ENCODE results near the gene SLFNL1. TPM values are rescaled to one million over a fixed set of nuclear protein-coding genes. Genes with fewer than 3 reads are reported as not detected.

The SLFNL1 gene
- total RNA-seq, 1 experiment from 2014 or later: 0.11 TPM

- Mint-ChIP-seq H3K9me3 (no peaks in the 10 kb centered on the region), H3K4me3 (no peak overlapping the region), H3K27ac (no peak overlapping the region), H3K4me1 (peaks cover 10 to 13% of the 10 kb centered on the region in 2 experiments), H3K27me3 (ENCODE audit: low read depth) (peaks cover 16% of the 10 kb centered on the region), H3K36me3 (ENCODE audit: insufficient read depth in 1 of 3, low read depth in 3 of 3) (peaks cover 23 to 39% (median 27%) of the 10 kb centered on the region in 3 experiments)
- no peak overlapping the region for H2BK5ac ChIP-seq (ENCODE audit: insufficient read length, low read length)
- no peak for TF ChIP-seq CTCF (conservative IDR thresholded peaks at IDR 0.05)
- no peak overlapping the region for H3T11ph ChIP-seq (ENCODE audit: low read length)
- no peaks in the 10 kb centered on the region for H3K79me1 ChIP-seq (ENCODE audit: insufficient read depth, low read depth, low read length, poor library complexity, severe bottlenecking)
- peaks cover 5% of the 10 kb centered on the region; the same call in 1 of the 2 replicates for H3K4me1 ChIP-seq (ENCODE audit: insufficient read depth, low read length)
- no peak overlapping the region for H3K27ac ChIP-seq (ENCODE audit: insufficient read length, low read depth, low read length)
- H4K91ac ChIP-seq (ENCODE audit: insufficient read length, low read depth, low read length): no peak overlapping the region
- DNase-seq: no peak
- H2BK15ac ChIP-seq (ENCODE audit: low read depth, low read length): no peak overlapping the region
- no peaks in the 10 kb centered on the region for H3K23me2 ChIP-seq (ENCODE audit: insufficient read length, low read depth, low read length, poor library complexity, severe bottlenecking)
- no peaks in the 10 kb centered on the region for H3K9me3 ChIP-seq (ENCODE audit: control insufficient read depth, low read depth, low read length)
- H3K9ac ChIP-seq (ENCODE audit: extremely low read depth, insufficient read length, low read length): no peak overlapping the region
- no peak overlapping the region for H2BK120ac ChIP-seq (ENCODE audit: low read depth, low read length, poor library complexity, severe bottlenecking)
- H4K20me1 ChIP-seq (ENCODE audit: control insufficient read depth, insufficient read depth, insufficient read length): no peaks in the 10 kb centered on the region
- H3K27me3 ChIP-seq (ENCODE audit: insufficient read depth, low read length): no peaks in the 10 kb centered on the region
- no peak overlapping the region for H2BK12ac ChIP-seq (ENCODE audit: insufficient read length, low read depth, low read length)
- H2AFZ ChIP-seq (ENCODE audit: low read length): no peak overlapping the region
- H3K56ac ChIP-seq (ENCODE audit: insufficient read length, low read depth, low read length): no peak overlapping the region
- H3K23ac ChIP-seq (ENCODE audit: insufficient read length, low read depth, low read length): no peak overlapping the region
- no CpG with 5 or more reads among the region's 10 CpGs for WGBS (ENCODE audit: extremely low coverage, insufficient read length, low lambda C conversion rate)
- no peaks in the 10 kb centered on the region for H3K79me2 ChIP-seq (ENCODE audit: insufficient read depth, low read length)
- no peak overlapping the region for H3K14ac ChIP-seq (ENCODE audit: insufficient read depth, low read length)
- no peak overlapping the region for H3K4me2 ChIP-seq (ENCODE audit: insufficient read depth, insufficient read length, low read length)
- H4K5ac ChIP-seq (ENCODE audit: insufficient read length, low read depth, low read length): no peak overlapping the region
- H2BK20ac ChIP-seq (ENCODE audit: low read depth, low read length, poor library complexity, severe bottlenecking): no peak overlapping the region
- H2AK5ac ChIP-seq (ENCODE audit: insufficient read length, low read length): no peak overlapping the region
- H4K8ac ChIP-seq (replicated peaks; ENCODE audit: insufficient read length, low read depth, low read length): no peak overlapping the region
- no peak overlapping the region for H3K4ac ChIP-seq (ENCODE audit: low read depth, low read length)
- H3K18ac ChIP-seq (ENCODE audit: insufficient read length, low read depth, low read length): no peak overlapping the region
These were observed 6.6 kb upstream of the SLFNL1 start for GRCh38 chr1:41028034-41028642.

All from H9 (cell line).